ENCODE results near the gene ACTL8. TPM values are rescaled to one million over a fixed set of nuclear protein-coding genes. Genes with fewer than 3 reads are reported as not detected.
"Not testable (repeated sequence)": the region's sequence is repeated elsewhere in the genome, so short reads cannot be mapped to it uniquely, and the experiment has no call there.

Gene ACTL8
- total RNA-seq, 1 experiment from 2014 or later, result not detected

DNA sequence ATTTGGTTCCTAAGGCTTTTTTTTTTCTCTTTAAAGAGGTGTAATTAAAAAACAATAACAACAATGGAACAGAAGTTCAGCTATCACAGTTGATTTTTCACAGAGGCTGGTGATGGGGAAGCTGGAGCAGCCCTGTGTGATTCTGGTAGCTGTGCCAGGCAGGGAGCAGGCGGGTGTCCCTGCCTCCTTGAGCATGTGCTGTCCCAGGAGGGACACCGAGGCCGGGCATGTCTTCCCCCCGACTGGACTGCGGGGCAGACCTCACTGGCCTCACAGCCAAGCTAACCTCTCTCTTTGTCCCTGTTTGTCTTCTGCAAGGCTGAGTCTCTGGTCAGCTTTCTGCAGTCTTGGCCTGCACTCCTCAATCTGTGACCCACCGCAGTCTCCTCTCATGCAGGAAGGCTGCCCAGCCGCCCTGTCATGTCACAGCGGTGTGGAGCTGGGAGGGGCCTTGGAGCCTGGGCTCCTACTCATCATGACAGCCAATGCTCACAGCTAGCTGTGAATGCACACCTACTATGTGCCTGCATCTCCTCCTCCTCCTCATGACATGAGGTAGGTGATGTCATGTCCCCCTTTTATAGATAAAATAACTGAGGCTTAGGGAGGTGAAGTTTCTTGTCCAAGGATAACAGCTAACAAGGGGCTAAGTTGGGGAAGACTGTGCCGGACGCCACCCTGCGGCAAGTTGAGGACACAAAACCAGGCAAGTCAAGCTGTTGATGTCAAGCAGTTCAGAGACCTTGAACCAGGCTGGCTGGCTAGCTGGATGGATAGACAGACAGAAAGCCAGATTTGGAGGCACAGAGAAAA lies 10.3 kb upstream of the ACTL8 start:
- BruUV-seq (replicated peaks), result no TSS peak
- no peak overlapping the region for H3K4me3 Mint-ChIP-seq (ENCODE audit: low read depth, unreplicated experiment)
- no peaks in the 10 kb centered on the region for H3K4me1 Mint-ChIP-seq (ENCODE audit: low read depth, unreplicated experiment)
- H3K27ac Mint-ChIP-seq (ENCODE audit: unreplicated experiment), result no peak overlapping the region
- peak; percentile 15 for TF ChIP-seq CTCF (IDR thresholded peaks at IDR 0.05; ENCODE audit: unreplicated experiment)
- no peaks in the 10 kb centered on the region for H3K36me3 Mint-ChIP-seq (ENCODE audit: insufficient read depth, unreplicated experiment)
- H3K9me3 Mint-ChIP-seq (ENCODE audit: low read depth, unreplicated experiment), result no peaks in the 10 kb centered on the region
- peaks cover 55% of the 10 kb centered on the region for H3K27me3 Mint-ChIP-seq (ENCODE audit: unreplicated experiment)
- DNase-seq, result peak; percentile 18
- intact Hi-C loops (cut with micrococcal nuclease; ENCODE audit: unreplicated experiment), result loop anchor here (10.0 kb wide), 1 partner anchor 250 kb away; no protein-coding TSS in a partner anchor
- CTCF ChIA-PET, result interaction anchor here (1.0 to 1.3 kb wide), 2 partner anchors 83 to 250 kb away, joined by 5 to 6 read pairs; no protein-coding TSS in a partner anchor

DNA sequence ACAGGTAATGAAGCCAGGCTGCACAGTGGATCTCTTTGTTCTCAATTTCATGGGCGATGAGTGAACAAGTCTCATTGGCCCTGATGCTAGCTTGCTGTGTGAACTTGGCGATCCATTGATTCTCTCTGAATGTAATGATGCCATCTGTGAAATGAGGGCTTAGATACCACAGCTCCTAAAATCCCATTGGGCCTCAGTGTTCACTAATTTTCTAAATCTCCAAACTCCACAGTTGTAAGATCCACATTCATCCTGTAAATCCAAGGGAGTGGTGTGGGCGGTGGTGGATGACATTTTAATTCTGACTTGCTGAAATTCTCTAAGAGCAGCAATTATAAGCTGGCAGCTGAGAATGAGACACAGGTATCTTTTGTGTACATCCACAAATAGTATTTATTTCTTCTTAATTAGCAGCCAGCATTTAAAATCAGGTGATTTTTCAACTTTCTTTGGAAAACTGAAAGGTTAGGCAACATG lies 9.6 kb upstream of the ACTL8 start:
- intact Hi-C loops (cut with micrococcal nuclease; ENCODE audit: unreplicated experiment), result loop anchor here (10.0 kb wide), 1 partner anchor 251 kb away; no protein-coding TSS in a partner anchor
- no peaks in the 10 kb centered on the region for H3K4me1 Mint-ChIP-seq (ENCODE audit: low read depth, unreplicated experiment)
- no peaks in the 10 kb centered on the region for H3K36me3 Mint-ChIP-seq (ENCODE audit: insufficient read depth, unreplicated experiment)
- no peaks in the 10 kb centered on the region for H3K9me3 Mint-ChIP-seq (ENCODE audit: low read depth, unreplicated experiment)
- no peak overlapping the region for H3K27ac Mint-ChIP-seq (ENCODE audit: unreplicated experiment)
- CTCF ChIA-PET, result interaction anchor here (1.0 to 1.3 kb wide), 2 partner anchors 84 to 251 kb away, joined by 5 to 6 read pairs; no protein-coding TSS in a partner anchor
- BruUV-seq (replicated peaks), result no TSS peak
- peaks cover 51% of the 10 kb centered on the region for H3K27me3 Mint-ChIP-seq (ENCODE audit: unreplicated experiment)
- no peak overlapping the region for H3K4me3 Mint-ChIP-seq (ENCODE audit: low read depth, unreplicated experiment)
- DNase-seq, result no peak
- TF ChIP-seq CTCF (IDR thresholded peaks at IDR 0.05; ENCODE audit: unreplicated experiment), result peak; percentile 6

- BruUV-seq (replicated peaks); H3K27ac Mint-ChIP-seq (ENCODE audit: unreplicated experiment); DNase-seq; CTCF ChIA-PET; H3K9me3 Mint-ChIP-seq (ENCODE audit: low read depth, unreplicated experiment); H3K36me3 Mint-ChIP-seq (ENCODE audit: insufficient read depth, unreplicated experiment); H3K4me1 Mint-ChIP-seq (ENCODE audit: low read depth, unreplicated experiment); H3K4me3 Mint-ChIP-seq (ENCODE audit: low read depth, unreplicated experiment): not testable (repeated sequence)
- intact Hi-C loops (cut with micrococcal nuclease; ENCODE audit: unreplicated experiment), result loop anchor here (10.0 kb wide), 1 partner anchor 251 kb away; no protein-coding TSS in a partner anchor
- peaks cover 44% of the 10 kb centered on the region for H3K27me3 Mint-ChIP-seq (ENCODE audit: unreplicated experiment)
Observed at GRCh38 chr1:17746281-17746680, 8.9 kb upstream of the ACTL8 start.

DNA sequence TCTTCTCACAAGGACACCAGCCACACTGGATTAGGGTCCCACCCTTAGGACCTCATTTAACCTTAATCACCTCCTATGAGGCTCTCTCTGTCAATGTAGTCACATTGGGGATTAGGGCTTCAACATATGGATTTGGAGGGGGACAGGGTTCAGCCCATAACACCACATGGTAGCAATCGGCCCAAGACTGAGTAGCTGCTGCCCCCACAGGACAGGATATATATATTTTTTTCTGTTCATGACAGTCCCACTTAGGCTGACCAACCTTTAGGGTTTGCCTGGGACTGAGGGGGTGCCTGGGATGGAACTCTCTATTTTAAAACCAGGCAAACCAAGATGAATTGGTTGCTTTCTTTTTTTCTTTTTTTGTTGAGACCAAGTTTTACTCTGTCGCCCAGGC lies 8.2 kb upstream of the ACTL8 start:
- no peaks in the 10 kb centered on the region for H3K4me1 Mint-ChIP-seq (ENCODE audit: low read depth, unreplicated experiment)
- H3K27me3 Mint-ChIP-seq (ENCODE audit: unreplicated experiment), result peaks cover 37% of the 10 kb centered on the region
- no peak for TF ChIP-seq CTCF (IDR thresholded peaks at IDR 0.05; ENCODE audit: unreplicated experiment)
- BruUV-seq (replicated peaks), result no TSS peak
- H3K36me3 Mint-ChIP-seq (ENCODE audit: insufficient read depth, unreplicated experiment), result no peaks in the 10 kb centered on the region
- H3K27ac Mint-ChIP-seq (ENCODE audit: unreplicated experiment), result no peak overlapping the region
- no peaks in the 10 kb centered on the region for H3K9me3 Mint-ChIP-seq (ENCODE audit: low read depth, unreplicated experiment)
- intact Hi-C loops (cut with micrococcal nuclease; ENCODE audit: unreplicated experiment), result loop anchor here (10.0 kb wide), 1 partner anchor 252 kb away; no protein-coding TSS in a partner anchor
- no peak overlapping the region for H3K4me3 Mint-ChIP-seq (ENCODE audit: low read depth, unreplicated experiment)
- DNase-seq, result no peak
- CTCF ChIA-PET, result no interaction called here

GRCh38 chr1:17750333-17750732 lies 4.8 kb upstream of the ACTL8 start:
- Mint-ChIP-seq H3K27ac (ENCODE audit: unreplicated experiment) (no peak overlapping the region), H3K4me3 (ENCODE audit: low read depth, unreplicated experiment) (no peak overlapping the region), H3K27me3 (ENCODE audit: unreplicated experiment) (peaks cover 34% of the 10 kb centered on the region), H3K4me1 (ENCODE audit: low read depth, unreplicated experiment) (no peaks in the 10 kb centered on the region), H3K36me3 (ENCODE audit: insufficient read depth, unreplicated experiment) (no peaks in the 10 kb centered on the region), H3K9me3 (ENCODE audit: low read depth, unreplicated experiment) (no peaks in the 10 kb centered on the region)
- DNase-seq, result no peak
- no TSS peak for BruUV-seq (replicated peaks)
- TF ChIP-seq CTCF (IDR thresholded peaks at IDR 0.05; ENCODE audit: unreplicated experiment), result no peak
- intact Hi-C loops (cut with micrococcal nuclease; ENCODE audit: unreplicated experiment), result no loop called here
- CTCF ChIA-PET, result no interaction called here
